Hepatocyte (in vitro differentiated cells): Measurements from ENCODE around the gene RNF180. TPM values are rescaled to one million over a fixed set of nuclear protein-coding genes. Genes with fewer than 3 reads are reported as not detected.

ENCODE experiments used
- DNase-seq: peaks from one replicate; pipeline ENCODE4 v3.0.0-alpha.2; 2016; ENCODE audit warnings: low spot score
- H2AFZ ChIP-seq: fragments of 200-600 bp; sonication (generic); 2 replicates; pipeline ENCODE4 v1.6.0; 2016; ENCODE audit warnings: antibody characterized with exemption, mild to moderate bottlenecking
- H3K27ac ChIP-seq: fragments of 200-600 bp; sonication (generic); 2 replicates; pipeline ENCODE4 v1.5.1; 2016; ENCODE audit warnings: mild to moderate bottlenecking
- H3K27me3 ChIP-seq: fragments of 200-600 bp; sonication (generic); 2 replicates; pipeline ENCODE4 v1.6.1; 2016
- H3K36me3 ChIP-seq: fragments of 200-600 bp; sonication (generic); replicated peaks from 2 replicates; pipeline ENCODE4 v1.5.1; 2016; ENCODE audit warnings: low read depth; ENCODE audit not compliant: insufficient read depth
- H3K4me1 ChIP-seq: fragments of 200-600 bp; sonication (generic); 2 replicates; pipeline ENCODE4 v1.5.1; 2016; ENCODE audit warnings: mild to moderate bottlenecking, moderate library complexity; ENCODE audit not compliant: insufficient read depth
- H3K4me2 ChIP-seq: fragments of 200-600 bp; sonication (generic); 2 replicates; pipeline ENCODE4 v1.6.0; 2016
- H3K4me3 ChIP-seq: fragments of 200-600 bp; sonication (generic); 2 replicates; pipeline ENCODE4 v1.5.1; 2016; ENCODE audit warnings: mild to moderate bottlenecking
- H3K79me2 ChIP-seq: fragments of 200-600 bp; sonication (generic); 2 replicates; pipeline ENCODE4 v1.6.0; 2017; ENCODE audit warnings: mild to moderate bottlenecking
- H3K9me2 ChIP-seq: fragments of 200-600 bp; sonication (generic); replicated peaks from 2 replicates; pipeline ENCODE4 v1.6.0; 2017; ENCODE audit warnings: mild to moderate bottlenecking; ENCODE audit not compliant: insufficient read depth
- H3K9me3 ChIP-seq: fragments of 200-600 bp; sonication (generic); 2 replicates; pipeline ENCODE4 v1.5.1; 2016; ENCODE audit warnings: low read depth, mild to moderate bottlenecking
- H4K20me1 ChIP-seq: fragments of 200-600 bp; sonication (generic); 2 replicates; pipeline ENCODE4 v1.6.0; 2016; ENCODE audit warnings: mild to moderate bottlenecking; ENCODE audit not compliant: insufficient read depth, poor library complexity, severe bottlenecking
- EZH2 ChIP-seq: fragments of 200-600 bp; sonication (generic); IDR thresholded peaks from 2 replicates; pipeline ENCODE4 v1.6.1; 2016; ENCODE audit warnings: antibody characterized with exemption, mild to moderate bottlenecking, borderline replicate concordance
- EZH2phosphoT487 ChIP-seq: fragments of 200-600 bp; sonication (generic); IDR thresholded peaks from one replicate; pipeline ENCODE4 v1.6.1; 2018; ENCODE audit warnings: antibody characterized with exemption, mild to moderate bottlenecking, low read depth, moderate library complexity; ENCODE audit not compliant: unreplicated experiment, severe bottlenecking
- WGBS: methylation state at CpG from one replicate; pipeline ENCODE4 v1.1.6; 2016; ENCODE audit warnings: low lambda C conversion rate; ENCODE audit errors: missing lambda C conversion rate; 5-methylcytosine and 5-hydroxymethylcytosine counted together
- polyA plus RNA-seq: library from polyadenylated mRNA; unstranded; fragments of >200 nt; fragmentation: Nextera tagmentation; extraction: Ambion mirVana; gene quantifications from 2 replicates; pipeline ENCODE4 v1.2.1, GENCODE V29; 2016
- total RNA-seq: library from RNA; depleted of rRNA; stranded (reverse); fragments of >200 nt; gene quantifications from 2 replicates; pipeline ENCODE4 v1.2.3, GENCODE V29; 2014
- TF ChIP-seq, protein P1 (sequence below): fragments of 200-600 bp; sonication (generic); IDR thresholded peaks from 2 replicates; pipeline ENCODE4 v1.5.1; 2016; ENCODE audit warnings: antibody characterized with exemption, mild to moderate bottlenecking; ENCODE audit not compliant: poor library complexity

The RNF180 gene
- total and polyA plus RNA-seq, 2 experiments from 2014 or later, result 3.0 to 4.7 TPM

DNA sequence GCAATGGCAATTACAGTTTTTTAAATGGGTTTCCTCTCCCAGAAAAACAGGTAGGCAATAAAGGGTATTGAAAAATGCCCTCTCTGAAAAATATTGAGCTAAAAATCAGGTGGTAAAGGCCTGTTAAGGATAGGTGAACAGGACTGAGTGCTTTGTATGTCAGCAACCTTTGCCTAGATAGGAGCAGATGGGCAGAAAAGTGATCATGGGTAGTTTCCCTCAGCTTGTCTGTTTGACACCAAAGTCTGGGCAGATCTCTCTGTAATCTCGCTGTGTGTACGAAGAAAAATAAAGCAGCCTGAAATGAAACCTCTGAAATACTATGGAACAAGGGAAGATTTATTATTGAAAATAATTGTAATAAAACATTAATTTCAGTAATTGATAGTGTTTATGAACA is 15.8 kb downstream of the RNF180 start:
- TF ChIP-seq EZH2phosphoT487 (no peak), EZH2 (no peak)
- TF ChIP-seq, protein P1, sequence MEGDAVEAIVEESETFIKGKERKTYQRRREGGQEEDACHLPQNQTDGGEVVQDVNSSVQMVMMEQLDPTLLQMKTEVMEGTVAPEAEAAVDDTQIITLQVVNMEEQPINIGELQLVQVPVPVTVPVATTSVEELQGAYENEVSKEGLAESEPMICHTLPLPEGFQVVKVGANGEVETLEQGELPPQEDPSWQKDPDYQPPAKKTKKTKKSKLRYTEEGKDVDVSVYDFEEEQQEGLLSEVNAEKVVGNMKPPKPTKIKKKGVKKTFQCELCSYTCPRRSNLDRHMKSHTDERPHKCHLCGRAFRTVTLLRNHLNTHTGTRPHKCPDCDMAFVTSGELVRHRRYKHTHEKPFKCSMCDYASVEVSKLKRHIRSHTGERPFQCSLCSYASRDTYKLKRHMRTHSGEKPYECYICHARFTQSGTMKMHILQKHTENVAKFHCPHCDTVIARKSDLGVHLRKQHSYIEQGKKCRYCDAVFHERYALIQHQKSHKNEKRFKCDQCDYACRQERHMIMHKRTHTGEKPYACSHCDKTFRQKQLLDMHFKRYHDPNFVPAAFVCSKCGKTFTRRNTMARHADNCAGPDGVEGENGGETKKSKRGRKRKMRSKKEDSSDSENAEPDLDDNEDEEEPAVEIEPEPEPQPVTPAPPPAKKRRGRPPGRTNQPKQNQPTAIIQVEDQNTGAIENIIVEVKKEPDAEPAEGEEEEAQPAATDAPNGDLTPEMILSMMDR, result no peak
- no peaks in the 10 kb centered on the region for H3K36me3 ChIP-seq
- H3K4me2 ChIP-seq, result no peak overlapping the region
- no peaks in the 10 kb centered on the region for H4K20me1 ChIP-seq
- 95% methylated on average over 2 of the region's 2 CpGs for WGBS
- H3K27me3 ChIP-seq, result no peaks in the 10 kb centered on the region
- H3K9me3 ChIP-seq, result no peaks in the 10 kb centered on the region
- H3K27ac ChIP-seq, result no peak overlapping the region
- no peak for DNase-seq
- H3K4me3 ChIP-seq, result no peak overlapping the region
- H3K79me2 ChIP-seq, result no peaks in the 10 kb centered on the region
- H3K4me1 ChIP-seq, result no peaks in the 10 kb centered on the region
- no peaks in the 10 kb centered on the region for H3K9me2 ChIP-seq
- no peak overlapping the region for H2AFZ ChIP-seq

DNA sequence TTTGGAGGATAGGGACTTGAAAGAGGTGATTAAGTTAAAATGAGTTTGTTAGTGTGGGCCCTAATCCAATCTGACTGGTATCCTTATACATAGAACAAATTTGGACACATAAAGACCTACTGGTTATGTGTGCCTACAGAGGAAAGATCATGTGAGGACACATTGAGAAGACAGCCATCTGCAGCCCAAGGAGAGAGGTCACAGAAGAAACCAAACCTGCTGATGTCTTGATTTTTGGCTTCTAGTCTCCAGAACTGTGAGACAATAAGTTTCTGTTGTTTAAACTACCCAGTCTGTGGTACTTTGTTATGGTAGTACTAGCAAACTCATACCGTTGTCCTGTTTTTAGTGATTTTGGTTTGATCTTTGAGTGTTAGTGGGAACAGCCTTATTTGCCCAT is 18.3 kb downstream of the RNF180 start:
- no peak overlapping the region for H3K27ac ChIP-seq
- H3K36me3 ChIP-seq, result no peaks in the 10 kb centered on the region
- 94% methylated on average over 1 of the region's 1 CpG for WGBS
- no peak overlapping the region for H3K4me2 ChIP-seq
- TF ChIP-seq EZH2 (no peak), EZH2phosphoT487 (no peak)
- TF ChIP-seq, protein P1, result no peak
- H3K4me3 ChIP-seq, result no peak overlapping the region
- H3K4me1 ChIP-seq, result no peaks in the 10 kb centered on the region
- no peaks in the 10 kb centered on the region for H3K27me3 ChIP-seq
- no peaks in the 10 kb centered on the region for H3K79me2 ChIP-seq
- H2AFZ ChIP-seq, result no peak overlapping the region
- DNase-seq, result no peak
- H3K9me3 ChIP-seq, result no peaks in the 10 kb centered on the region
- no peaks in the 10 kb centered on the region for H3K9me2 ChIP-seq
- H4K20me1 ChIP-seq, result no peaks in the 10 kb centered on the region

DNA sequence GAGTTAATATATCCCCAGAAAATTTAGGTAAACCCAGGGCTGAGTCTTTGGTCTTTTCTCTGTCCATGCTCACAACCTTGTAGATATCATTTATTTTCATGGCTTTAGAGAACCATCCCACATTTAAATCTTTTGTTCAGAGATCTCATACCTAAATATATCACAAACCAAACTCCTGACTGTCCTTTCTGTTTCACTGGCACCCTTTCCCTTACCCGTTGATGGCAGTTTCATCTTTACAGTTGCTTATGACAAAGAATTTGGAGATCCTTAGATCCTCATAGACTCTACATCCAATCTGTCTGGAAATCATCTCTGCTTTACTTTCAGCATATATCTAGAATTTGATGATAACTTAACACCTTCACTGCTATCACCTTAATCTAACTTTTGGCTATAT is 19.2 kb downstream of the RNF180 start:
- H3K4me3 ChIP-seq, result no peak overlapping the region
- H3K79me2 ChIP-seq, result no peaks in the 10 kb centered on the region
- H2AFZ ChIP-seq, result no peak overlapping the region
- H3K4me2 ChIP-seq, result no peak overlapping the region
- H3K27ac ChIP-seq, result no peak overlapping the region
- no peaks in the 10 kb centered on the region for H3K9me2 ChIP-seq
- no peaks in the 10 kb centered on the region for H3K9me3 ChIP-seq
- no peaks in the 10 kb centered on the region for H3K4me1 ChIP-seq
- DNase-seq, result no peak
- TF ChIP-seq, protein P1, result no peak
- TF ChIP-seq EZH2phosphoT487, result no peak
- TF ChIP-seq EZH2, result no peak
- no peaks in the 10 kb centered on the region for H4K20me1 ChIP-seq
- H3K36me3 ChIP-seq, result no peaks in the 10 kb centered on the region
- H3K27me3 ChIP-seq, result no peaks in the 10 kb centered on the region
- 85% methylated on average over 1 of the region's 1 CpG for WGBS

DNA sequence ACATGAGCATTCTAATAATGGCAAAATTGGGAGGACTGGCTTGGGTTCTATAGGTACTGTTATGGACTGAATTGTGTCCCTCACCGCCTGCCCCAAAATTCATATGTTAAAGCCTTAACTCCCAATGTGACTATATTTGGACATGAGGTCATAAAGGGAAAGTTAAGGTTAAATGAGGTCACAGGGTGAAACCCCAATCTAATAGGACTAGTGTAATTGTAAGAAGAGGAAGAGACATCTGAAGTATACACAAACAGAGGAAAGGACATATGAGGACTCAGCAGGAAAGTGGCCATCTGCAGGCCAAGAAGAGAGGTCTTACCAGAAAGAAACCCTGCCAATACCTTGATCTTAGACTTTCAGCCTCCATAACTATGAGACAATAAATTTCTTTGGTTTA is 23.1 kb downstream of the RNF180 start:
- TF ChIP-seq EZH2 (no peak), EZH2phosphoT487 (no peak)
- TF ChIP-seq, protein P1, result no peak
- H3K27me3 ChIP-seq, result no peaks in the 10 kb centered on the region
- 100% methylated on average over 1 of the region's 1 CpG for WGBS
- no peak overlapping the region for H2AFZ ChIP-seq
- no peak overlapping the region for H3K4me3 ChIP-seq
- H3K4me2 ChIP-seq, result no peak overlapping the region
- no peaks in the 10 kb centered on the region for H3K79me2 ChIP-seq
- H4K20me1 ChIP-seq, result no peaks in the 10 kb centered on the region
- H3K9me2 ChIP-seq, result no peaks in the 10 kb centered on the region
- no peaks in the 10 kb centered on the region for H3K36me3 ChIP-seq
- no peaks in the 10 kb centered on the region for H3K4me1 ChIP-seq
- no peaks in the 10 kb centered on the region for H3K9me3 ChIP-seq
- DNase-seq, result no peak
- no peak overlapping the region for H3K27ac ChIP-seq
